Measurements from ENCODE around the gene PCDH15.
A peak's percentile ranks its signal among the peaks of the same experiment; 100 is the strongest.

The PCDH15 gene

DNA sequence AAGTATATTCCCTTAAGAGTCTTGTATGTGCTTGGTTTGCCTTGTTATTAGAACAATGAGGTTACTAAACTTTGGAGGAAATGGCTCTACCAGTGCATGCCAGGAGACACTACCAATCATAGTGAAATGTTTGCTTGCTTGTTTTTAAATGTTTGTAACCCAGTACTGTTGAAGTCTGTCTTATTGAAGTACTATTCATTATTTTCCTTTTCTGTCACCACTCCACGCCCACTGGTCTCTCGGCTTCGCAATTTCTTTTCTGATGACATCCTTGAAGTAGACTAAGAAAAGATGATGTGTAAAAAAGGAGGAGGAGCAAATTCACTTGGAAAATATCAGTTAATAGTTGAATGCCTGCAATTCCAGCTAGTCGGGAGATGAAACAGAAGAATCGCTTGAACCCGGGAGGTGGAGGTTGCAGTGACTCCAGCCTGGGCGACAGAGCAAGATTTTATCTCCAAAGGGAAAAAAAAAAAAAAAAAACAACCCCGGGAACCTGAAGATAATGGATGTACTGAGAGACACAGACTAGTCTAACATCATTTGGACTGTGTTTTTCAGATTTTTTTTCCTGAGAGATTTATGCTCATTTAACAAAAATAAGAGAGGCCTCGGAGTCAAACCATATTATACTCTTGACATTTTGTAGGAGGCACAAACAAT, 959.4 kb downstream of the PCDH15 start:
- no peak overlapping the region for H3K4me3 ChIP-seq (ENCODE audit: low read depth, low read length)
- DNase-seq (ENCODE audit: low read depth) = no peak
- TF ChIP-seq, protein P1, sequence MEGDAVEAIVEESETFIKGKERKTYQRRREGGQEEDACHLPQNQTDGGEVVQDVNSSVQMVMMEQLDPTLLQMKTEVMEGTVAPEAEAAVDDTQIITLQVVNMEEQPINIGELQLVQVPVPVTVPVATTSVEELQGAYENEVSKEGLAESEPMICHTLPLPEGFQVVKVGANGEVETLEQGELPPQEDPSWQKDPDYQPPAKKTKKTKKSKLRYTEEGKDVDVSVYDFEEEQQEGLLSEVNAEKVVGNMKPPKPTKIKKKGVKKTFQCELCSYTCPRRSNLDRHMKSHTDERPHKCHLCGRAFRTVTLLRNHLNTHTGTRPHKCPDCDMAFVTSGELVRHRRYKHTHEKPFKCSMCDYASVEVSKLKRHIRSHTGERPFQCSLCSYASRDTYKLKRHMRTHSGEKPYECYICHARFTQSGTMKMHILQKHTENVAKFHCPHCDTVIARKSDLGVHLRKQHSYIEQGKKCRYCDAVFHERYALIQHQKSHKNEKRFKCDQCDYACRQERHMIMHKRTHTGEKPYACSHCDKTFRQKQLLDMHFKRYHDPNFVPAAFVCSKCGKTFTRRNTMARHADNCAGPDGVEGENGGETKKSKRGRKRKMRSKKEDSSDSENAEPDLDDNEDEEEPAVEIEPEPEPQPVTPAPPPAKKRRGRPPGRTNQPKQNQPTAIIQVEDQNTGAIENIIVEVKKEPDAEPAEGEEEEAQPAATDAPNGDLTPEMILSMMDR (conservative IDR thresholded peaks at IDR 0.05; ENCODE audit: low read depth, low read length) = no peak

DNA sequence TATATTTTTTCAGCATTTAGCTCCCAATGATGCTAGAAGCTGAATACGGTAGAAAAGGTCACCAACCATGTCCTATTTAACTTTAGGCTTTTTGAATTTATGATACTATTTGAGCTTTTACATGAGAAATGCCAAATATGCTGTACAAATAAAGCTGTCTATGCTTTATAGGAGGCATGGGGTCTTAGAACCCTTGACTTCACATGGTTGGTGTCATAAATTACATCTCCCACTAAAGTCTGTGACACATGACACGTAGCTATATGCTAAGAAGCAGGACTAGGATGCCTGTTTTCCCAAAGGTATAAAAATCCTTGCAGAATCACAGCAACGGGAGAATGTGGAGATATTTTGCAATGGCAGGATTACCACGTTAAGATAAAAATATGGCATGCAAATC, 960.4 kb downstream of the PCDH15 start:
- no peak for DNase-seq (ENCODE audit: low read depth)
- H3K4me3 ChIP-seq (ENCODE audit: low read depth, low read length) = no peak overlapping the region
- TF ChIP-seq, protein P1 (conservative IDR thresholded peaks at IDR 0.05; ENCODE audit: low read depth, low read length) = no peak

DNA sequence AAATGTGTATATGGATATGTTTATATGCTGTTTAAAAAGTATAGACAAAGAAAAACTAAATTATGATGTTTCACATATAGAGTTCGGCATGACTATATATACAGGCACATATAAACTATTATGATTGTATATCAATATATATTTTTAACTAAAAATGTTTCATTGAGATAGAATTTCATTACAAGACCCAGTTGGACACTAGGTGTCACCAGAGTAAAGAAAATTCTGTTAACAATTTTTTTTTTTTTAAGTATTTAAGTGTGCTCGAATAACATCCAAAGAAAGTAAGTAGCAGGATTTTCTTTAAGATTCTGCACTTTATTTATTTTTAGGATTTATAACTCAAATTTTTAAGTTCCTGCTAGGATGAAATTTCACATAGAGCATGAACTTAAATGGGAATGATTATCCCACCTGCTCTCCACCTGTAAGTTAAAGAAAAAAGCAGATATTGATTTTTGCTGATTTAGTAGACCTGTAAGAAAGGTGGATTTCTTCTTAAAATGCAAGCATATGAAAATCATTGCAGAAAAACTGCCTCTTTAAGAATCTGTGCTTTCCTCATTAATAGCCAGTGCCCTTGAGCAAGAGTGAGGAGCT, 961.5 kb downstream of the PCDH15 start:
- DNase-seq (ENCODE audit: low read depth) = peak; percentile 45
- no peak overlapping the region for H3K4me3 ChIP-seq (ENCODE audit: low read depth, low read length)
- TF ChIP-seq, protein P1 (conservative IDR thresholded peaks at IDR 0.05; ENCODE audit: low read depth, low read length) = peak; percentile 55

DNA sequence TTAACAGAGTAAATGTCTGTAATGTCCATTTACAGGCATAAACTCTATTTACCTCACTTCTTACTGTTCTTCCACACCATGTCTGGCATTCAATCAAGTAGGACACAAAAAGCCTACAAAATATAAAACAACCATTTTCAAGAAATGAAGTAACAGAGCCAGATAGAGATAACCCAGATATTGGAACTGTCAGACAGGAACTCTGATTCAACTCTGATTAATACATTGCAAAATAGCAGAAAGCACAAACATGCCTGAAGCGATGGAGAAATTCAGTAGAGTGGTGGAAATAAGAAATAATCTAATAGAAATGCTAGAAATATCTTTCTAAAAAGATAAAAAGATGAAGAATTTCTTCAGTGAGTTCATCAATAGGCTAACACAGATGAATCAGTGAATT, 964.4 kb downstream of the PCDH15 start:
- peak; percentile 9 for DNase-seq (ENCODE audit: low read depth)
- no peak overlapping the region for H3K4me3 ChIP-seq (ENCODE audit: low read depth, low read length)
- TF ChIP-seq, protein P1 (conservative IDR thresholded peaks at IDR 0.05; ENCODE audit: low read depth, low read length) = no peak

DNA sequence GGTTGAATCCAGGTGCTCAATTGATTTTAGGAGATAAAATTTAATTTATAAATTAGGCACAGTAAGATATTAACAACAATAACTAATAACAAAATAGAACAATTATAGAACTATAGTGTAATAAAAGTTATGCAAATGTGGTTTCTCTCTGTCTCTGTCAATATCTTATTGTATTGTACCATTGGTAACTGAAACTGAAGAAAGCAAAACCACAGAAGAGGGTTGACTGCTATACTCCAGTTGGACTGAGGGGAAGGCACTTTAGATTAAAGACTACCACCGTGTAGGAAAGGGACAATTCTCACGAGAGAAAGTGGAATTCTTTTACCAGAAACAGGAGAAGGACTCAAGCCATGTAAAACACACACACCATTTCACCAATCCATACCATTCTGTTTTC, 967.1 kb downstream of the PCDH15 start:
- TF ChIP-seq, protein P1 (conservative IDR thresholded peaks at IDR 0.05; ENCODE audit: low read depth, low read length) = no peak
- H3K4me3 ChIP-seq (ENCODE audit: low read depth, low read length) = no peak overlapping the region
- no peak for DNase-seq (ENCODE audit: low read depth)

DNA sequence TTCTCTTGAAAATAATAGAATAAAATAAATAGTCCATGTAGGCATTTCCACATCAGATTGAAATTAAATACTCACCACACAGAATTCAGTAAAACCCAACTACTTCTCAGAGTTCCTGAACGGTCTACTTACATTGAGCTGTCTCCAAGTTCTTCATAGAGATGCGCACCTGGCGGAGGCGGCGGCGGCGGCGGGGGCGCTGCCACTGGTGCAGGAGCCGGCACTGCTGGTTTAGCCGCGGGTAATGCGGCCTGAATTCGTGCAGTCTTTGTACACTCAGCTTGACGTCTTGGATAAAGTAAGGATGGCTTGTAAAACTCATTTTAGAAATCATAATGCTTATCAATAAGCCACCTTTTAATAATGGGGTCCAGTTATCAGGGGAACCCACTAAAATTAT, 973.8 kb downstream of the PCDH15 start:
- no peak overlapping the region for H3K4me3 ChIP-seq (ENCODE audit: low read depth, low read length)
- no peak for DNase-seq (ENCODE audit: low read depth)
- TF ChIP-seq, protein P1 (conservative IDR thresholded peaks at IDR 0.05; ENCODE audit: low read depth, low read length) = no peak
